H1 (cell line): ENCODE data around the gene CABP4. TPM values are rescaled to one million over a fixed set of nuclear protein-coding genes. Genes with fewer than 3 reads are reported as not detected.
"Not testable (repeated sequence)": the region's sequence is repeated elsewhere in the genome, so short reads cannot be mapped to it uniquely, and the experiment has no call there.

Experiments used
- CTCF ChIA-PET: fragments of 300-600 bp; sonication (Branson Sonifier 250); formaldehyde crosslinking; loops from one replicate; lab custom pipeline; 2021; ENCODE audit not compliant: partially characterized antibody; lab: Charles Lee
- POLR2A ChIA-PET: fragments of 300-600 bp; sonication (Branson Sonifier 250); formaldehyde crosslinking; loops from one replicate; lab custom pipeline; 2021; ENCODE audit warnings: inconsistent platforms; ENCODE audit not compliant: partially characterized antibody; lab: Charles Lee
- DNase-seq, 2 experiments: peaks; one replicate each; pipeline versions ENCODE4 v3.0.0 to v3.0.0-alpha.2; 2010 to 2022; ENCODE audit warnings: low spot score in 2 of 2, low read depth in 1 of 2, mixed read lengths in 1 of 2
- FAIRE-seq: peaks from 2 replicates; lab custom pipeline; 2011; peaks lifted over from hg19 to GRCh38; lab: Jason Lieb, UNC
- H2AFZ ChIP-seq: 2 replicates; pipeline ENCODE4 v1.8.1; 2012; ENCODE audit warnings: low read length, inconsistent platforms
- H2AK5ac ChIP-seq: 2 replicates; pipeline ENCODE4 v1.6.1; 2013; ENCODE audit warnings: low read depth, low read length
- H2BK120ac ChIP-seq: replicated peaks from 2 replicates; pipeline ENCODE3; 2013; ENCODE audit warnings: low read depth, low read length, inconsistent platforms
- H2BK12ac ChIP-seq: 2 replicates; pipeline ENCODE4 v1.6.1; 2013; ENCODE audit warnings: low read depth, low read length
- H2BK15ac ChIP-seq: 2 replicates; pipeline ENCODE4 v1.6.1; 2013; ENCODE audit warnings: low read length
- H2BK20ac ChIP-seq: 2 replicates; pipeline ENCODE4 v1.6.1; 2013; ENCODE audit warnings: low read length
- H2BK5ac ChIP-seq: 2 replicates; pipeline ENCODE4 v1.6.1; 2013; ENCODE audit warnings: low read depth, low read length
- H3K14ac ChIP-seq: 2 replicates; pipeline ENCODE4 v1.6.1; 2013; ENCODE audit warnings: inconsistent platforms; ENCODE audit not compliant: insufficient read length
- H3K18ac ChIP-seq: 2 replicates; pipeline ENCODE4 v1.6.1; 2013; ENCODE audit warnings: low read length; ENCODE audit errors: extremely low read depth
- H3K23ac ChIP-seq: 2 replicates; pipeline ENCODE4 v1.6.1; 2013; ENCODE audit warnings: inconsistent platforms; ENCODE audit not compliant: insufficient read length
- H3K23me2 ChIP-seq: 2 replicates; pipeline ENCODE4 v1.6.1; 2013; ENCODE audit warnings: low read depth, low read length
- H3K27ac ChIP-seq: 2 replicates; pipeline ENCODE4 v1.6.1; 2011; ENCODE audit warnings: low read depth, low read length, inconsistent platforms
- H3K27me3 ChIP-seq, 4 experiments: replicated peaks in 1 of 4; 1 replicate in 1 of 4; 2 replicates in 3 of 4; pipeline versions ENCODE4 v1.6.1 to v1.8.1; 2011 to 2013; ENCODE audit warnings: low read length in 3 of 4, mild to moderate bottlenecking in 3 of 4, inconsistent platforms in 2 of 4, mixed read lengths in 2 of 4, moderate library complexity in 1 of 4; ENCODE audit not compliant: control insufficient read depth in 3 of 4, insufficient read depth in 3 of 4; ENCODE audit errors: extremely low read depth in 1 of 4
- H3K36me3 ChIP-seq, 4 experiments: 2 replicates each; pipeline versions ENCODE4 v1.6.1 to v1.8.1; 2011 to 2013; ENCODE audit warnings: mild to moderate bottlenecking in 4 of 4, low read length in 3 of 4, moderate library complexity in 2 of 4, control low read depth in 1 of 4, inconsistent platforms in 1 of 4; ENCODE audit not compliant: insufficient read depth in 4 of 4, control insufficient read depth in 2 of 4
- H3K4ac ChIP-seq: replicated peaks from 2 replicates; pipeline ENCODE3; 2013; ENCODE audit warnings: low read length, low read depth, mixed read lengths, inconsistent platforms; ENCODE audit not compliant: insufficient read length
- H3K4me1 ChIP-seq, 4 experiments: replicated peaks in 1 of 4; 1 replicate in 1 of 4; 2 replicates in 3 of 4; pipeline versions ENCODE4 v1.6.1 to v1.8.1; 2011 to 2013; ENCODE audit warnings: low read length in 3 of 4, inconsistent platforms in 2 of 4, mixed read lengths in 1 of 4; ENCODE audit not compliant: insufficient read depth in 4 of 4, control insufficient read depth in 3 of 4
- H3K4me2 ChIP-seq, 2 experiments: 2 replicates each; pipeline versions ENCODE4 v1.6.1 to v1.8.1; 2011 to 2013; ENCODE audit warnings: low read depth in 2 of 2, low read length in 2 of 2, control low read depth in 1 of 2, inconsistent platforms in 1 of 2, mild to moderate bottlenecking in 1 of 2; ENCODE audit not compliant: insufficient read depth in 1 of 2
- H3K4me3 ChIP-seq, 4 experiments: fragments of 200-600, 300-600 bp in 1 of 4; sonication (generic), shearing (Covaris generic), sonication (Bioruptor Twin) in 1 of 4; 2 replicates each; pipeline versions ENCODE4 v1.5.1 to v1.8.1; 2011 to 2016; ENCODE audit warnings: low read length in 4 of 4, low read depth in 3 of 4, control low read depth in 2 of 4, inconsistent platforms in 2 of 4, mild to moderate bottlenecking in 2 of 4, mixed read lengths in 1 of 4, moderate library complexity in 1 of 4; ENCODE audit not compliant: insufficient read depth in 2 of 4; ENCODE audit errors: extremely low read depth in 1 of 4
- H3K56ac ChIP-seq: replicated peaks from 2 replicates; pipeline ENCODE3; 2013; ENCODE audit warnings: low read depth, mild to moderate bottlenecking, mixed read lengths, low read length, inconsistent platforms; ENCODE audit not compliant: insufficient read length
- H3K79me1 ChIP-seq: 2 replicates; pipeline ENCODE4 v1.6.1; 2013; ENCODE audit warnings: low read depth, low read length, control low read depth
- H3K79me2 ChIP-seq, 2 experiments: 2 replicates each; pipeline versions ENCODE4 v1.6.1 to v1.8.1; 2012 to 2013; ENCODE audit warnings: low read length in 2 of 2, mild to moderate bottlenecking in 2 of 2, inconsistent platforms in 1 of 2; ENCODE audit not compliant: insufficient read depth in 2 of 2, control insufficient read depth in 1 of 2
- H3K9ac ChIP-seq, 4 experiments: replicated peaks in 1 of 4; 1 replicate in 1 of 4; 2 replicates in 3 of 4; pipeline versions ENCODE4 v1.6.1 to v1.8.1; 2011 to 2013; ENCODE audit warnings: low read depth in 3 of 4, low read length in 3 of 4, control low read depth in 2 of 4, mild to moderate bottlenecking in 2 of 4, moderate library complexity in 2 of 4, inconsistent platforms in 1 of 4; ENCODE audit errors: extremely low read depth in 1 of 4
- H3K9me3 ChIP-seq, 2 experiments: 2 replicates each; pipeline versions ENCODE4 v1.6.1 to v1.8.1; 2012 to 2013; ENCODE audit warnings: mild to moderate bottlenecking in 2 of 2, moderate library complexity in 2 of 2, control low read depth in 1 of 2, inconsistent platforms in 1 of 2, low read depth in 1 of 2, low read length in 1 of 2, mixed read lengths in 1 of 2; ENCODE audit not compliant: insufficient read depth in 2 of 2
- H4K20me1 ChIP-seq, 2 experiments: replicated peaks in 1 of 2; 2 replicates each; pipeline versions ENCODE3 to v1.8.1; 2011 to 2013; ENCODE audit warnings: inconsistent platforms in 2 of 2, low read length in 2 of 2, mild to moderate bottlenecking in 1 of 2; ENCODE audit not compliant: insufficient read depth in 2 of 2, control insufficient read depth in 1 of 2
- H4K5ac ChIP-seq: 2 replicates; pipeline ENCODE4 v1.6.1; 2013; ENCODE audit warnings: low read length, low read depth, mixed read lengths, inconsistent platforms; ENCODE audit not compliant: insufficient read length
- H4K8ac ChIP-seq: 2 replicates; pipeline ENCODE4 v1.8.0; 2013; ENCODE audit warnings: mild to moderate bottlenecking, moderate library complexity, low read length, inconsistent platforms; ENCODE audit not compliant: insufficient read depth; ENCODE audit errors: extremely low read depth
- H4K91ac ChIP-seq: replicated peaks from 2 replicates; pipeline ENCODE3; 2013; ENCODE audit warnings: low read length, mixed read lengths, inconsistent platforms; ENCODE audit not compliant: insufficient read length
- WGBS, 2 experiments: shearing (Covaris generic) in 1 of 2; methylation state at CpG; one replicate each; pipeline versions ENCODE4 v1.1.6 to v1.1.7; 2013 to 2015; ENCODE audit warnings: low lambda C conversion rate in 2 of 2, mixed read lengths in 2 of 2, inconsistent platforms in 1 of 2, low coverage in 1 of 2, missing lambda C conversion rate in 1 of 2; ENCODE audit not compliant: insufficient replicate concordance in 2 of 2, insufficient coverage in 1 of 2, insufficient read length in 1 of 2; ENCODE audit errors: extremely low coverage in 1 of 2, missing lambda C conversion rate in 1 of 2; 5-methylcytosine and 5-hydroxymethylcytosine counted together
- polyA plus RNA-seq, 7 experiments: library from polyadenylated mRNA; depleted of rRNA in 3 of 7; stranded (reverse) in 5 of 7; unstranded in 2 of 7; fragments of >200 nt in 5 of 7; fragments of 200-250 nt in 2 of 7; gene quantifications; 1 replicate in 5 of 7; 2 replicates in 1 of 7; 4 replicates in 1 of 7; pipeline versions ENCODE4 v1.2.1 to v1.2.3, GENCODE V29; 2011 to 2013; ENCODE audit warnings: missing spikeins in 2 of 7, mixed read lengths in 2 of 7
- total RNA-seq: library from RNA; stranded (reverse); fragmentation: NEBNext Ultra II Directional; extraction: Animal tissue kit (Norgen Biotek cat#: 25700); gene quantifications from 2 replicates; pipeline ENCODE4 v1.2.1, GENCODE V29; 2021

Gene CABP4
- total and polyA plus RNA-seq, 2 of the 8 experiments (the other 6 are each of a cell fraction or from before 2014, with no cell fraction given): not detected

GRCh38 chr11:67485873-67486361 lies 30.8 kb downstream of the CABP4 start:
- H3K79me1 ChIP-seq, H4K20me1 ChIP-seq, H3K4ac ChIP-seq, H2AK5ac ChIP-seq, H3K27ac ChIP-seq, H3K27me3 ChIP-seq, H3K23ac ChIP-seq, H4K91ac ChIP-seq, H3K18ac ChIP-seq, DNase-seq, H2BK5ac ChIP-seq, H4K8ac ChIP-seq, H2BK12ac ChIP-seq, H3K4me2 ChIP-seq, H3K79me2 ChIP-seq, H2BK20ac ChIP-seq, H3K9me3 ChIP-seq, H2AFZ ChIP-seq, H3K4me3 ChIP-seq, FAIRE-seq, H3K23me2 ChIP-seq, H3K56ac ChIP-seq, H2BK120ac ChIP-seq, H3K14ac ChIP-seq, H2BK15ac ChIP-seq, H4K5ac ChIP-seq, H3K36me3 ChIP-seq, H3K4me1 ChIP-seq, H3K9ac ChIP-seq: not testable (repeated sequence)
- ChIA-PET CTCF (interaction anchor here (1.2 to 1.4 kb wide), 2 partner anchors 8 to 106 kb away, joined by 3 read pairs; no protein-coding TSS in a partner anchor), POLR2A (interaction anchor here (1.0 to 1.2 kb wide), 4 partner anchors 16 to 22 kb away, joined by 3 to 4 read pairs (median 3); partner anchors contain the start of gene CDK2AP2)
- 75% methylated on average over 4 of the region's 7 CpGs; no CpG with 5 or more reads in 1 of the 2 experiments for WGBS, 2 experiments
